ENCODE data around the gene FOXO3. TPM values are rescaled to one million over a fixed set of nuclear protein-coding genes. Genes with fewer than 3 reads are reported as not detected.

Gene FOXO3
- total and polyA plus RNA-seq, 2 of the 13 experiments (the other 11 are each of a cell fraction or from before 2014, with no cell fraction given) = 16.0 to 22.5 TPM

DNA sequence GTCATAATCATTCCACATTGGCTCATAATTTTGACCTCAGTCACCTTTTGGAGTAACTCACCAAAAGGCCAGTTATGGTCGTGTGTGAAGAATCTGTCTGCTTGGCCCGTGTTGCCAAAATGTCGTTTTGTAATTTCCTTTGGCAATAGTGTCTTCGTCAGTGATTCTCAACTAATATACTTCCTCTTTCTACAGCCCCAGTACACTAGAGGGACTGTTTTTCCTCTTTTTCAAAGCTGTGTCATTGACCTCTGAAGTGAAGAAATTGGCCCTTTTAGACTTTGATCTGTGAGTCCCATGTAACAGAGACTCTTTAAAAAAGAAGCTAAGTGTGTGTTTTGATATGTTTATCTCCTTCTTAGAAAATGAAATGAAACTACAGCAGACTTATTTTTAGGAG is 5.2 kb downstream of the FOXO3 start (continued):
- TF ChIP-seq HCFC1 (IDR thresholded peaks at IDR 0.05; ENCODE audit: low read depth, low read length) (no peak), RXRB (CRISPR knock-in tag; IDR thresholded peaks at IDR 0.05; ENCODE audit: borderline replicate concordance) (peak; percentile 97), SNAPC4 (CRISPR knock-in tag; IDR thresholded peaks at IDR 0.05) (no peak), ATF2 (CRISPR knock-in tag; IDR thresholded peaks at IDR 0.05) (peak; percentile 28; the same call in 1 of the 2 replicates)
- TF ChIP-seq, protein P1, sequence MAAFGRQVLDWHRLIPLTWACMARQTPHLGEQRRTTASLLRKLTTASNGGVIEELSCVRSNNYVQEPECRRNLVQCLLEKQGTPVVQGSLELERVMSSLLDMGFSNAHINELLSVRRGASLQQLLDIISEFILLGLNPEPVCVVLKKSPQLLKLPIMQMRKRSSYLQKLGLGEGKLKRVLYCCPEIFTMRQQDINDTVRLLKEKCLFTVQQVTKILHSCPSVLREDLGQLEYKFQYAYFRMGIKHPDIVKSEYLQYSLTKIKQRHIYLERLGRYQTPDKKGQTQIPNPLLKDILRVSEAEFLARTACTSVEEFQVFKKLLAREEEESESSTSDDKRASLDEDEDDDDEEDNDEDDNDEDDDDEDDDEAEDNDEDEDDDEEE (CRISPR knock-in tag; IDR thresholded peaks at IDR 0.05) = no peak
